BJ (cell line): Measurements from ENCODE around the gene BUB3. TPM values are rescaled to one million over a fixed set of nuclear protein-coding genes. Genes with fewer than 3 reads are reported as not detected.

ENCODE experiments used
- CTCF ChIA-PET: fragments of 350-600 bp; formaldehyde crosslinking; extraction: SDS; loops from one replicate; lab custom pipeline; 2021; ENCODE audit warnings: antibody characterized with exemption, inconsistent platforms; lab: Yijun Ruan, JAX
- POLR2A ChIA-PET: fragments of 300-600 bp; sonication (Branson Sonifier 250); formaldehyde crosslinking; extraction: SDS; loops from one replicate; lab custom pipeline; 2021; ENCODE audit warnings: antibody characterized with exemption; lab: Charles Lee
- DNase-seq: peaks from one replicate; pipeline ENCODE4 v3.0.0-alpha.2; 2011; ENCODE audit warnings: low read depth
- H3K27me3 ChIP-seq: 2 replicates; pipeline ENCODE4 v1.6.0; 2011; ENCODE audit warnings: low read length; ENCODE audit not compliant: control insufficient read depth, insufficient read depth
- H3K36me3 ChIP-seq: 2 replicates; pipeline ENCODE4 v1.5.1; 2011; ENCODE audit warnings: low read length; ENCODE audit not compliant: control insufficient read depth, insufficient read depth
- H3K4me3 ChIP-seq: 2 replicates; pipeline ENCODE4 v1.5.1; 2011; ENCODE audit warnings: low read depth, mild to moderate bottlenecking, control low read depth, low read length
- polyA plus RNA-seq: library from polyadenylated mRNA; depleted of rRNA; stranded (reverse); fragments of >200 nt; gene quantifications from 2 replicates; pipeline ENCODE4 v1.2.3, GENCODE V29; 2011
- TF ChIP-seq, protein P1 (sequence below): IDR thresholded peaks from 2 replicates; pipeline ENCODE4 v1.5.1; 2011; ENCODE audit warnings: low read depth, mild to moderate bottlenecking, control low read depth, inconsistent platforms, low read length, moderate library complexity; ENCODE audit not compliant: insufficient read depth

The BUB3 gene
- polyA plus RNA-seq, 1 experiment = 193 TPM

DNA sequence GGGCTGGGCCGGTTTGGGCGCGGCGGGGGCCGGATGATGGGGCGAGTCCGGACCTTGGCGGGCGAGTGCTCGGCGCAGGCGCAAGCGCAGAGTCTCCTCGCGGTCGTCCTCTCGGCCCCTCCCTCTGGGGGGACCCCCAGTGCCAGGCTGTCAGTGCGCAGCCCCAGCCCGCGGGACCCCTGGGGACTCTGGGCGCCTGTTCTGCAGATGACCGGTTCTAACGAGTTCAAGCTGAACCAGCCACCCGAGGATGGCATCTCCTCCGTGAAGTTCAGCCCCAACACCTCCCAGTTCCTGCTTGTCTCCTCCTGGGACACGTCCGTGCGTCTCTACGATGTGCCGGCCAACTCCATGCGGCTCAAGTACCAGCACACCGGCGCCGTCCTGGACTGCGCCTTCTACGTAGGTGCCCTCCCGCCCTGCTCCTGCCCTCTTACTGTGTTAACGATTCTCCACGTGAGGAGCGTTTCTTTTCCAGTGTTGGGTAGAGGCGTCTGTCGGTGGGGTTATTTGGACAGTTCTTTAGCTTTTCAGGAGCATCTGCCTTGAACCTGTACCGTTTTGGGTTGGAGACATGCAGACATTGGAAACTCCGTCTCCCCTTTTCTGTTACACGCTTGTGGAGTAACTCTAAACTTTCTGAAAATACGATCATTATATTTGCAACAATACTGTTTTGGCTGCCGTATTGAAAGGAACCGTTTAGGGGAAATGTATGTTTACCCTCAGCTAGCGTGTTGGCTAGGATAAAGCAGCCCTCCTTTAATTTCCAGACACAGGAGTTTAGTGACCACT lies 706 bp downstream of the BUB3 start:
- Histone ChIP-seq H3K36me3 (0 out of 2 replicates have a peak, but pooled peaks cover 1% of the 10 kb centered on the region), H3K27me3 (peaks cover 20% of the 10 kb centered on the region), H3K4me3 (peak overlapping the region; percentile 97)
- ChIA-PET POLR2A (no interaction called here), CTCF (interaction anchor here (1.7 kb wide), 1 partner anchor 9 kb away, joined by 5 read pairs; no protein-coding TSS in a partner anchor)
- TF ChIP-seq, protein P1, sequence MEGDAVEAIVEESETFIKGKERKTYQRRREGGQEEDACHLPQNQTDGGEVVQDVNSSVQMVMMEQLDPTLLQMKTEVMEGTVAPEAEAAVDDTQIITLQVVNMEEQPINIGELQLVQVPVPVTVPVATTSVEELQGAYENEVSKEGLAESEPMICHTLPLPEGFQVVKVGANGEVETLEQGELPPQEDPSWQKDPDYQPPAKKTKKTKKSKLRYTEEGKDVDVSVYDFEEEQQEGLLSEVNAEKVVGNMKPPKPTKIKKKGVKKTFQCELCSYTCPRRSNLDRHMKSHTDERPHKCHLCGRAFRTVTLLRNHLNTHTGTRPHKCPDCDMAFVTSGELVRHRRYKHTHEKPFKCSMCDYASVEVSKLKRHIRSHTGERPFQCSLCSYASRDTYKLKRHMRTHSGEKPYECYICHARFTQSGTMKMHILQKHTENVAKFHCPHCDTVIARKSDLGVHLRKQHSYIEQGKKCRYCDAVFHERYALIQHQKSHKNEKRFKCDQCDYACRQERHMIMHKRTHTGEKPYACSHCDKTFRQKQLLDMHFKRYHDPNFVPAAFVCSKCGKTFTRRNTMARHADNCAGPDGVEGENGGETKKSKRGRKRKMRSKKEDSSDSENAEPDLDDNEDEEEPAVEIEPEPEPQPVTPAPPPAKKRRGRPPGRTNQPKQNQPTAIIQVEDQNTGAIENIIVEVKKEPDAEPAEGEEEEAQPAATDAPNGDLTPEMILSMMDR = no peak
- DNase-seq = no peak

GRCh38 chr10:123156078-123156477 lies 1.9 kb downstream of the BUB3 start:
- TF ChIP-seq, protein P1 = no peak
- 0 out of 2 replicates have a peak, but pooled peaks cover 1% of the 10 kb centered on the region for H3K36me3 ChIP-seq
- peak; percentile 8 for DNase-seq
- H3K4me3 ChIP-seq = no peak overlapping the region
- ChIA-PET POLR2A (no interaction called here), CTCF (interaction anchor here (1.7 kb wide), 1 partner anchor 10 kb away, joined by 5 read pairs; no protein-coding TSS in a partner anchor)
- H3K27me3 ChIP-seq = peaks cover 10% of the 10 kb centered on the region

DNA sequence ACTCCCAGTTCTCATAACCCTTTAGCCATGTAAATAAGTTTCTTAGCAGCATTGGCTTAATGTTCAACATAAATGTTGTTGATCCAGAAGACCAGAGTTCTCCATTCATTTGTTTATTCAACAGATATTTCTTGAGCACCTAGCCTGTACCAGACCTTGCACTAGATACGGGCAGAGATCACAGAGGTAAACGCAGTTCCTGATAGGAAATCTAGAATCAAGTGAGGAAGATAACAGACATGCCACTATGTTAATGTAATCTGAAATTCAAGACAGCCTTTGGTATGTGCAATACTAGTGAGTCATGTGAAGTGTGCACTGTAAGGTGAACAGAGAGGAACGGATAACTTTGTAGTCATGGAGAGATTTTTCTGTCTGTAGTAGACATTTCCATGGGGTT lies 3.0 kb downstream of the BUB3 start:
- TF ChIP-seq, protein P1 = no peak
- ChIA-PET CTCF (no interaction called here), POLR2A (no interaction called here)
- Histone ChIP-seq H3K36me3 (peaks cover 1% of the 10 kb centered on the region), H3K4me3 (no peak overlapping the region), H3K27me3 (peaks cover 2% of the 10 kb centered on the region)
- DNase-seq = no peak

GRCh38 chr10:123158682-123159081 lies 4.5 kb downstream of the BUB3 start:
- CTCF ChIA-PET = interaction anchor here (1.4 kb wide), 1 partner anchor 9 kb away, joined by 6 read pairs; no protein-coding TSS in a partner anchor
- peaks cover 3% of the 10 kb centered on the region for H3K36me3 ChIP-seq
- POLR2A ChIA-PET = interaction anchor here (0.6 kb wide), 1 partner anchor 749 kb away, joined by 3 read pairs; no protein-coding TSS in a partner anchor
- DNase-seq = no peak
- no peaks in the 10 kb centered on the region for H3K27me3 ChIP-seq
- no peak overlapping the region for H3K4me3 ChIP-seq
- TF ChIP-seq, protein P1 = no peak

- Histone ChIP-seq H3K4me3 (no peak overlapping the region), H3K36me3 (peaks cover 3% of the 10 kb centered on the region), H3K27me3 (no peaks in the 10 kb centered on the region)
- ChIA-PET CTCF (no interaction called here), POLR2A (interaction anchor here (0.7 kb wide), 1 partner anchor 1155 kb away, joined by 3 read pairs; no protein-coding TSS in a partner anchor)
- TF ChIP-seq, protein P1 = no peak
- no peak for DNase-seq
These were observed 6.2 kb downstream of the BUB3 start for GRCh38 chr10:123160311-123160980.
